Testis (tissue), 3 donors: ENCODE data around the gene CDYL. TPM values are rescaled to one million over a fixed set of nuclear protein-coding genes. Genes with fewer than 3 reads are reported as not detected.

ENCODE experiments used
- DNase-seq: peaks from one replicate; pipeline ENCODE4 v3.0.0-alpha.2; 2019
- H3K27ac ChIP-seq, 2 donors: fragments of 200-600 bp; sonication (generic); one replicate each; pipeline ENCODE4 v1.5.1; 2019
- H3K27me3 ChIP-seq: fragments of 200-600 bp; sonication (generic); one replicate; pipeline ENCODE4 v1.5.1; 2019
- H3K36me3 ChIP-seq: fragments of 200-600 bp; sonication (generic); one replicate; pipeline ENCODE4 v1.5.1; 2017; ENCODE audit warnings: low read depth; ENCODE audit errors: missing control alignments
- H3K4me1 ChIP-seq: fragments of 200-600 bp; sonication (generic); one replicate; pipeline ENCODE4 v1.5.1; 2019
- H3K4me3 ChIP-seq, 2 donors: fragments of 200-600 bp; sonication (generic); one replicate each; pipeline ENCODE4 v1.5.1; 2017 to 2019
- H3K9me3 ChIP-seq: fragments of 200-600 bp; sonication (generic); one replicate; pipeline ENCODE4 v1.5.1; 2017
- CTCF ChIP-seq, 3 experiments: fragments of 450-650 bp in 2 of 3; fragments of 200-600 bp in 1 of 3; sonication (generic) in 1 of 3; IDR thresholded peaks; one replicate each; pipeline ENCODE4 v1.5.1; 2016 to 2019; ENCODE audit warnings: antibody characterized with exemption in 3 of 3, mild to moderate bottlenecking in 2 of 3, moderate library complexity in 1 of 3
- POLR2A ChIP-seq: fragments of 450-650 bp; IDR thresholded peaks from one replicate; pipeline ENCODE4 v1.6.1; 2017; ENCODE audit warnings: antibody characterized with exemption, mild to moderate bottlenecking, moderate library complexity
- WGBS, 2 donors: methylation state at CpG; one replicate each; pipeline ENCODE4 v1.1.5; 2018; 5-methylcytosine and 5-hydroxymethylcytosine counted together
- intact Hi-C: fragments of 100-400 bp; cut with DNase I; formaldehyde crosslinking; loops from one replicate; pipeline ENCODE4 v1.15.1; 2023; ENCODE audit warnings: low total_unique reads
- polyA plus RNA-seq: library from polyadenylated mRNA; stranded (reverse); fragments of 350-450 nt; fragmentation: Illumina TruSeq; extraction: RNeasy Lipid Tissue Mini Kit (QIAGEN cat#74804); gene quantifications from one replicate; pipeline ENCODE4 v1.2.3, GENCODE V29; 2014; ENCODE audit warnings: low read depth, low replicate concordance; ENCODE audit not compliant: insufficient read depth
- total RNA-seq, 2 donors: library from RNA; depleted of rRNA; stranded (reverse); fragments of >200 nt; gene quantifications; one replicate each; pipeline ENCODE4 v1.2.3, GENCODE V29; 2016

Gene CDYL
- total and polyA plus RNA-seq, 3 donors from 2014 or later: 26.8 to 72.8 (median 46.3) TPM

GRCh38 chr6:4981761-4982160 is 205.6 kb downstream of the CDYL start:
- 54 to 80% methylated on average over 6 of the region's 6 CpGs for WGBS, 2 donors
- Histone ChIP-seq H3K27me3 (no peaks in the 10 kb centered on the region), H3K36me3 (no peaks in the 10 kb centered on the region), H3K9me3 (no peaks in the 10 kb centered on the region), H3K4me3 (no peak overlapping the region), H3K4me1 (no peaks in the 10 kb centered on the region), H3K27ac (no peak overlapping the region)
- intact Hi-C loops: no loop called here
- DNase-seq: no peak
- TF ChIP-seq CTCF (IDR thresholded peaks at IDR 0.05) (no peak), POLR2A (no peak)

- Histone ChIP-seq H3K36me3 (no peaks in the 10 kb centered on the region), H3K27ac (no peak overlapping the region), H3K4me3 (no peak overlapping the region), H3K27me3 (no peaks in the 10 kb centered on the region), H3K9me3 (no peaks in the 10 kb centered on the region), H3K4me1 (no peaks in the 10 kb centered on the region)
- 72 to 90% methylated on average over 6 of the region's 6 CpGs for WGBS, 2 donors
- intact Hi-C loops: no loop called here
- DNase-seq: no peak
- no peak for TF ChIP-seq CTCF (IDR thresholded peaks at IDR 0.05)
- TF ChIP-seq POLR2A: no peak
Measured at GRCh38 chr6:4983322-4983721, 207.1 kb downstream of the CDYL start.

- Histone ChIP-seq H3K36me3 (no peaks in the 10 kb centered on the region), H3K9me3 (no peaks in the 10 kb centered on the region), H3K27ac (no peak overlapping the region), H3K4me1 (no peaks in the 10 kb centered on the region), H3K4me3 (no peak overlapping the region), H3K27me3 (no peaks in the 10 kb centered on the region)
- DNase-seq: no peak
- no peak for TF ChIP-seq POLR2A
- no peak for TF ChIP-seq CTCF (IDR thresholded peaks at IDR 0.05)
- WGBS, 2 donors: 82 to 94% methylated on average over 2 to 3 of the region's 3 CpGs
- intact Hi-C loops: no loop called here
Measured at GRCh38 chr6:4986999-4987398, 210.8 kb downstream of the CDYL start.

GRCh38 chr6:4987432-4987831 is 211.2 kb downstream of the CDYL start:
- intact Hi-C loops: no loop called here
- Histone ChIP-seq H3K27me3 (no peaks in the 10 kb centered on the region), H3K4me1 (no peaks in the 10 kb centered on the region), H3K36me3 (no peaks in the 10 kb centered on the region), H3K27ac (no peak overlapping the region), H3K4me3 (no peak overlapping the region), H3K9me3 (no peaks in the 10 kb centered on the region)
- DNase-seq: no peak
- 81 to 84% methylated on average over 4 of the region's 4 CpGs for WGBS, 2 donors
- no peak for TF ChIP-seq POLR2A
- no peak for TF ChIP-seq CTCF (IDR thresholded peaks at IDR 0.05)

GRCh38 chr6:4994741-4995140 is 218.5 kb downstream of the CDYL start:
- H3K36me3 ChIP-seq: no peaks in the 10 kb centered on the region
- H3K27ac ChIP-seq: no peak overlapping the region
- intact Hi-C loops: no loop called here
- TF ChIP-seq POLR2A (no peak), CTCF (IDR thresholded peaks at IDR 0.05) (no peak)
- H3K4me1 ChIP-seq: no peaks in the 10 kb centered on the region
- H3K4me3 ChIP-seq: no peak overlapping the region
- H3K9me3 ChIP-seq: no peaks in the 10 kb centered on the region
- no peaks in the 10 kb centered on the region for H3K27me3 ChIP-seq
- WGBS, 2 donors: 90 to 95% methylated on average over 3 of the region's 3 CpGs
- no peak for DNase-seq
